ENCODE measurements around the gene MORC4. TPM values are rescaled to one million over a fixed set of nuclear protein-coding genes. Genes with fewer than 3 reads are reported as not detected.

The MORC4 gene
- polyA plus RNA-seq, 1 experiment = 12.3 TPM

GRCh38 chrX:106921637-106922036, 78.4 kb downstream of the MORC4 start:
- ChIA-PET POLR2A (no interaction called here), CTCF (interaction anchor here (0.8 to 1.5 kb wide), 2 partner anchors 27 to 46 kb away, joined by 3 read pairs; no protein-coding TSS in a partner anchor)
- DNase-seq (ENCODE audit: low read depth) = no peak
- Histone ChIP-seq H3K27me3 (ENCODE audit: control insufficient read depth, insufficient read depth, low read length) (no peaks in the 10 kb centered on the region), H3K36me3 (ENCODE audit: control insufficient read depth, insufficient read depth, low read length) (no peaks in the 10 kb centered on the region), H3K4me3 (ENCODE audit: low read depth, low read length) (no peak overlapping the region)
- TF ChIP-seq CTCF (IDR thresholded peaks at IDR 0.05; ENCODE audit: insufficient read depth, low read depth, low read length) = no peak

GRCh38 chrX:106919932-106920452, 80.0 kb downstream of the MORC4 start, which contains the start of gene CLDN2:
CLDN2 (plus strand) TSS chrX:106920402; CDS start chrX:106928229, 7,827 bp downstream.
- Histone ChIP-seq H3K36me3 (ENCODE audit: control insufficient read depth, insufficient read depth, low read length) (no peaks in the 10 kb centered on the region), H3K4me3 (ENCODE audit: low read depth, low read length) (no peak within 1 kb of the TSS), H3K27me3 (ENCODE audit: control insufficient read depth, insufficient read depth, low read length) (no peaks in the 10 kb centered on the region)
- TF ChIP-seq CTCF (IDR thresholded peaks at IDR 0.05; ENCODE audit: insufficient read depth, low read depth, low read length) = no peak
- no peak for DNase-seq (ENCODE audit: low read depth)
- POLR2A ChIA-PET = no interaction called here
- CTCF ChIA-PET = no interaction called here

GRCh38 chrX:106917830-106918500, 82.0 kb downstream of the MORC4 start:
- TF ChIP-seq CTCF (IDR thresholded peaks at IDR 0.05; ENCODE audit: insufficient read depth, low read depth, low read length) = no peak
- no peaks in the 10 kb centered on the region for H3K27me3 ChIP-seq (ENCODE audit: control insufficient read depth, insufficient read depth, low read length)
- no peaks in the 10 kb centered on the region for H3K36me3 ChIP-seq (ENCODE audit: control insufficient read depth, insufficient read depth, low read length)
- CTCF ChIA-PET = interaction anchor here (1.4 to 1.5 kb wide), 2 partner anchors 15 to 25 kb away, joined by 3 to 4 read pairs; no protein-coding TSS in a partner anchor
- no peak for DNase-seq (ENCODE audit: low read depth)
- POLR2A ChIA-PET = no interaction called here
- no peak overlapping the region for H3K4me3 ChIP-seq (ENCODE audit: low read depth, low read length)

GRCh38 chrX:106912864-106913263, 87.1 kb downstream of the MORC4 start:
- CTCF ChIA-PET = no interaction called here

More at GRCh38 chrX:106912864-106913263, 87.1 kb downstream of the MORC4 start:
- no peaks in the 10 kb centered on the region for H3K36me3 ChIP-seq (ENCODE audit: control insufficient read depth, insufficient read depth, low read length)
- no peak for DNase-seq (ENCODE audit: low read depth)
- no peak for TF ChIP-seq CTCF (IDR thresholded peaks at IDR 0.05; ENCODE audit: insufficient read depth, low read depth, low read length)
- H3K4me3 ChIP-seq (ENCODE audit: low read depth, low read length) = no peak overlapping the region
- no peaks in the 10 kb centered on the region for H3K27me3 ChIP-seq (ENCODE audit: control insufficient read depth, insufficient read depth, low read length)
- POLR2A ChIA-PET = no interaction called here

Measured in BJ (cell line).